Natural killer cell (primary cell): ENCODE measurements around the gene RBMS3. TPM values are rescaled to one million over a fixed set of nuclear protein-coding genes. Genes with fewer than 3 reads are reported as not detected.

Experiments used
- ATAC-seq, 3 donors: fragments of 150-1000 bp in 2 of 3; fragments of 200-7000 bp in 1 of 3; cut with Tn5 transposase; 1 replicate in 1 of 3; 2 replicates in 2 of 3; pipeline ENCODE4 v1.10.0; 2021; ENCODE audit warnings: mild to moderate bottlenecking in 2 of 3, moderate library complexity in 2 of 3
- DNase-seq, 2 donors: peaks; one replicate each; pipeline versions ENCODE4 v3.0.0 to v3.0.0-alpha.2; 2013 to 2021; ENCODE audit warnings: mixed read lengths in 1 of 2
- H3K27ac ChIP-seq: one replicate; pipeline ENCODE4 v1.5.1; 2013; ENCODE audit warnings: mild to moderate bottlenecking, low read length
- H3K27me3 ChIP-seq: one replicate; pipeline ENCODE4 v1.6.1; 2013; ENCODE audit warnings: low read length; ENCODE audit not compliant: control insufficient read depth, insufficient read depth
- H3K36me3 ChIP-seq: one replicate; pipeline ENCODE4 v1.6.1; 2013; ENCODE audit warnings: low read length; ENCODE audit not compliant: control insufficient read depth, insufficient read depth
- H3K4me1 ChIP-seq: one replicate; pipeline ENCODE4 v1.6.1; 2013; ENCODE audit warnings: low read length; ENCODE audit not compliant: control insufficient read depth, insufficient read depth
- H3K4me3 ChIP-seq: one replicate; pipeline ENCODE4 v1.5.1; 2013; ENCODE audit warnings: low read length
- H3K9me3 ChIP-seq: one replicate; pipeline ENCODE4 v1.6.1; 2013; ENCODE audit warnings: low read length; ENCODE audit not compliant: control insufficient read depth, insufficient read depth
- H3K27ac Mint-ChIP-seq, 2 donors: one replicate each; pipeline ENCODE4 v1.8.0; 2022; ENCODE audit warnings: mild to moderate bottlenecking in 2 of 2, mixed read lengths in 2 of 2, moderate library complexity in 1 of 2
- H3K27me3 Mint-ChIP-seq, 2 donors: one replicate each; pipeline ENCODE4 v1.8.0; 2022; ENCODE audit warnings: low read depth in 2 of 2, mixed read lengths in 2 of 2
- H3K36me3 Mint-ChIP-seq: one replicate; pipeline ENCODE4 v1.8.0; 2022; ENCODE audit warnings: mixed read lengths
- H3K4me1 Mint-ChIP-seq, 2 donors: one replicate each; pipeline ENCODE4 v1.8.0; 2022; ENCODE audit warnings: mixed read lengths in 2 of 2
- H3K4me3 Mint-ChIP-seq: one replicate; pipeline ENCODE4 v1.8.0; 2022; ENCODE audit warnings: mild to moderate bottlenecking, moderate library complexity, mixed read lengths
- H3K9me3 Mint-ChIP-seq, 2 donors: one replicate each; pipeline ENCODE4 v1.8.0; 2022; ENCODE audit warnings: mixed read lengths in 2 of 2
- WGBS: methylation state at CpG from one replicate; pipeline ENCODE4 v1.1.7; 2013; ENCODE audit warnings: missing lambda C conversion rate; ENCODE audit not compliant: insufficient coverage; 5-methylcytosine and 5-hydroxymethylcytosine counted together
- intact Hi-C: fragments of 100-400 bp; cut with micrococcal nuclease; formaldehyde crosslinking; loops from one replicate; pipeline ENCODE4 v1.14.2; 2022
- total RNA-seq, 4 donors: library from RNA; stranded (reverse); fragments of 120-200 nt in 1 of 4; gene quantifications; one replicate each; pipeline versions ENCODE4 v1.2.3 to v1.2.4, GENCODE V29; 2013 to 2022
- TF ChIP-seq, protein P1 (sequence below): fragments of 200-600 bp; IDR thresholded peaks from one replicate; pipeline ENCODE4 v1.8.0; 2022; ENCODE audit warnings: antibody characterized with exemption

Gene RBMS3
- total RNA-seq, 3 donors from 2014 or later (not counting 1 experiment from before 2014, with no cell fraction given): 0.16 TPM; not detected in 2

DNA sequence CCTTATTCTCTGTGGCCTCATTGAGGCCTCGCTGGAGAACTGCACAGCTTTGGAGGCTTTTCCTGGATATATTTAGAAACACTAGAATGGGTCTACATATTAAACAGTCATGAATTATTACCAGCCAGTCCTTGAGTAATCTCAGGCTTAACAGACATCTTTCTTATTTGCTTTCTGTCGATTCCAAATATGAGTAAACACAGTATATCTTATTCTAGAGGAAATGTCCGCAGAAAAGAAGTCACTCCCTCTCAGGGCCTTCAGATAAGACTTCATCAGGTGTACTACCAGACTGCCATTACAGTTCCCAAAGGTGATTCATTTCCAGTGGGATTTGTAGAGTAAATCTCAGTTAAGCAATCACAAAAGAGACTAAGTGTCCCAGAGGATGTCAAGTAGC, 310.7 kb downstream of the RBMS3 start:
- Mint-ChIP-seq H3K4me1 (no peaks in the 10 kb centered on the region), H3K27me3 (no peaks in the 10 kb centered on the region), H3K27ac (no peak overlapping the region), H3K9me3 (peaks cover 4 to 5% of the 10 kb centered on the region in 2 donors), H3K4me3 (no peak overlapping the region), H3K36me3 (no peaks in the 10 kb centered on the region)
- DNase-seq (no peak), ATAC-seq (no peak)
- no peaks in the 10 kb centered on the region for H3K4me1 ChIP-seq
- H3K4me3 ChIP-seq: no peak overlapping the region
- 75% methylated on average over 1 of the region's 3 CpGs for WGBS
- H3K9me3 ChIP-seq: no peaks in the 10 kb centered on the region
- TF ChIP-seq, protein P1, sequence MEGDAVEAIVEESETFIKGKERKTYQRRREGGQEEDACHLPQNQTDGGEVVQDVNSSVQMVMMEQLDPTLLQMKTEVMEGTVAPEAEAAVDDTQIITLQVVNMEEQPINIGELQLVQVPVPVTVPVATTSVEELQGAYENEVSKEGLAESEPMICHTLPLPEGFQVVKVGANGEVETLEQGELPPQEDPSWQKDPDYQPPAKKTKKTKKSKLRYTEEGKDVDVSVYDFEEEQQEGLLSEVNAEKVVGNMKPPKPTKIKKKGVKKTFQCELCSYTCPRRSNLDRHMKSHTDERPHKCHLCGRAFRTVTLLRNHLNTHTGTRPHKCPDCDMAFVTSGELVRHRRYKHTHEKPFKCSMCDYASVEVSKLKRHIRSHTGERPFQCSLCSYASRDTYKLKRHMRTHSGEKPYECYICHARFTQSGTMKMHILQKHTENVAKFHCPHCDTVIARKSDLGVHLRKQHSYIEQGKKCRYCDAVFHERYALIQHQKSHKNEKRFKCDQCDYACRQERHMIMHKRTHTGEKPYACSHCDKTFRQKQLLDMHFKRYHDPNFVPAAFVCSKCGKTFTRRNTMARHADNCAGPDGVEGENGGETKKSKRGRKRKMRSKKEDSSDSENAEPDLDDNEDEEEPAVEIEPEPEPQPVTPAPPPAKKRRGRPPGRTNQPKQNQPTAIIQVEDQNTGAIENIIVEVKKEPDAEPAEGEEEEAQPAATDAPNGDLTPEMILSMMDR: no peak
- no peaks in the 10 kb centered on the region for H3K27me3 ChIP-seq
- H3K27ac ChIP-seq: no peak overlapping the region
- intact Hi-C loops: no loop called here
- H3K36me3 ChIP-seq: no peaks in the 10 kb centered on the region

DNA sequence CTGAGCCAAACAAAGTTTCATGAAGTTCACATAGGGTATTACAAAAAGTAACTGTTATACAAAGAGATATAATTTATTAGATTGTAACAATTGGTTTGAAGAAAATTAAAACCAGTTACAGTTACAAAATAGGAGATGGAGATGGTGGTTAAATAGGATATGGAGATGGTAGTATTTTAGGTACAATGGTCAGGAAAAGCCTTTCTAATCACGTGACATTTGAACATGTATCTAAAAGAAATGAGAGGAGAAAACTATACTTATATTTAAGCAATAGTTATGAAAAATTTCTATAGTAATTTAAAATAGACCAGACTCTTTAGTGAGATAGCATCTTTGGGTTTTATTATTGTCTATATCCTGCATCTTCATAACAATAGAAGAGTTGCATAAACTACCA, 312.9 kb downstream of the RBMS3 start:
- no peak overlapping the region for H3K4me3 ChIP-seq
- Mint-ChIP-seq H3K4me3 (no peak overlapping the region), H3K27me3 (no peaks in the 10 kb centered on the region), H3K9me3 (peaks cover 0 to 5% of the 10 kb centered on the region in 2 donors), H3K36me3 (no peaks in the 10 kb centered on the region), H3K4me1 (no peaks in the 10 kb centered on the region), H3K27ac (no peak overlapping the region)
- DNase-seq (no peak), ATAC-seq (no peak)
- TF ChIP-seq, protein P1: no peak
- H3K9me3 ChIP-seq: no peaks in the 10 kb centered on the region
- intact Hi-C loops: no loop called here
- no peaks in the 10 kb centered on the region for H3K36me3 ChIP-seq
- no CpG with 5 or more reads among the region's 1 CpG for WGBS
- H3K4me1 ChIP-seq: no peaks in the 10 kb centered on the region
- no peaks in the 10 kb centered on the region for H3K27me3 ChIP-seq
- no peak overlapping the region for H3K27ac ChIP-seq

DNA sequence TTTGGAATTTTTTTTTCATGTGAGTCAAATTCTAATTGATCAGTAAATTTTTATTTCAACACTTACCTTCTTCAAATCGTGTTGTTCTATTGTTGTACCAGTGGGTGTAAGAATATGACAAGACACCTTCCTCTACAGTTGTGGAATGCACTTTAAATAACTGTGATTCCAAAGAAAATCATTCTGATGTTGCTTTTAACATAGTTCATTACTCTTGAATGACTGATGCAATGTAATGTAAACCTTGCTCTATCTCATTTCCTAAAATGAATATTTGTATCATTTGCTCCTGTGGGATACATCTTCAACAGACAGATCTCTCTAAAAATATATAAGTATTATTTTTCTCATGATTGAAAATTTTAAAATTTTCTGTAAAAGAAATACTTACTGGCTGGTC, 313.4 kb downstream of the RBMS3 start:
- TF ChIP-seq, protein P1: no peak
- no peak overlapping the region for H3K4me3 Mint-ChIP-seq
- no peaks in the 10 kb centered on the region for H3K27me3 Mint-ChIP-seq

DNA sequence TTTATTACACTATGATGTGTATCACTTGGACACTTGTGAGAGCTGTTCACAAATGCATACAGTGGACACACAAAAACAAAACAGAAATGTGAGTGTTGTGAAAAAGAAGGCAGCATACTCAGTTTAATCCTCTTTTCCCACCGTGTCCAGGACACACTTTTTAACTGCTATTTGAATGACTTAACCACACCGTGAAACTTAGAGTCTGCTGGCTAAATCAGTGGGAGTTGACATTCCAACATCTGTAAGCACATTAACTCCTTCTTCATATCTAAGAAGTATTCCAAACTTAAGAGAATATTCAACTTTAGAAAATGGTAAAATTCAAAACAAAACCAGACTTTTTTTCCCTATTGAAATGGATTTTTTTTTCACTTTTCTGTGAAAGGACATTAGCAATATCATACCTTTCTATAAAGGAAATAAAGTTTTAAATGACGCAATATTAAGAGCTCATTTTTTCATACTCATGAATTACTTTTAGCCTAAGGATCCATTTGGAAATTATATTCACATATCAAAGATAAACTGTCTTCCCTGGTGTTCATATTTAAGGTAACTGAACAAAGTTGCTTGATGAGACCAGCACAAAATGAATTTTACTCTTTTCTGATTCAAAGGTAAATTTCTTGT, 316.6 kb downstream of the RBMS3 start:
- Mint-ChIP-seq H3K4me3 (no peak overlapping the region), H3K27me3 (no peaks in the 10 kb centered on the region), H3K27ac (no peak overlapping the region), H3K36me3 (no peaks in the 10 kb centered on the region), H3K4me1 (no peaks in the 10 kb centered on the region), H3K9me3 (peaks cover 2% of the 10 kb centered on the region in 2 donors)
- ATAC-seq: no peak
- no peaks in the 10 kb centered on the region for H3K36me3 ChIP-seq
- no peak for DNase-seq
- H3K27ac ChIP-seq: no peak overlapping the region
- no peaks in the 10 kb centered on the region for H3K9me3 ChIP-seq
- no peaks in the 10 kb centered on the region for H3K27me3 ChIP-seq
- 83% methylated on average over 2 of the region's 3 CpGs for WGBS
- no peak overlapping the region for H3K4me3 ChIP-seq
- TF ChIP-seq, protein P1: no peak
- intact Hi-C loops: no loop called here
- H3K4me1 ChIP-seq: no peaks in the 10 kb centered on the region

More for the DNA sequence above, 313.4 kb downstream of the RBMS3 start:
- intact Hi-C loops: no loop called here
- WGBS: no CpG with 5 or more reads among the region's 1 CpG
- Mint-ChIP-seq H3K4me1 (no peaks in the 10 kb centered on the region), H3K36me3 (no peaks in the 10 kb centered on the region), H3K27ac (no peak overlapping the region), H3K9me3 (peaks cover 0 to 3% of the 10 kb centered on the region in 2 donors)
- Histone ChIP-seq H3K36me3 (no peaks in the 10 kb centered on the region), H3K4me1 (no peaks in the 10 kb centered on the region), H3K27ac (no peak overlapping the region), H3K27me3 (no peaks in the 10 kb centered on the region), H3K4me3 (no peak overlapping the region), H3K9me3 (no peaks in the 10 kb centered on the region)
- no peak for DNase-seq
- ATAC-seq: no peak
